ENCODE data around the gene NOSTRIN.
"Not testable (repeated sequence)": the region's sequence is repeated elsewhere in the genome, so short reads cannot be mapped to it uniquely, and the experiment has no call there.

The NOSTRIN gene

GRCh38 chr2:168790226-168790902 lies 12.1 kb upstream of the NOSTRIN start:
- no peak for DNase-seq (ENCODE audit: low read depth)

DNA sequence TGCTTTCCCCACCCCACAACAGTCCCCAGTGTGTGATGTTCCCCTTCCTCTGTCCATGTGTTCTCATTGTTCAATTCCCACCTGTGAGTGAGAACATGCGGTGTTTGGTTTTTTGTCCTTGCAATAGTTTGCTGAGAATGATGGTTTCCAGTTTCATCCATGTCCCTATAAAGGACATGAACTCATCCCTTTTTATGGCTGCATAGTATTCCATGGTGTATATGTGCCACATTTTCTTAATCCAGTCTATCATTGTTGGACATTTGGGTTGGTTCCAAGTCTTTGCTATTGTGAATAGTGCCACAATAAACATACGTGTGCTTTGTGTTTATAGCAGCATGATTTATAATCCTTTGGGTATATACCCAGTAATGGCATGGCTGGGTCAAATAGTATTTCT lies 11.3 kb upstream of the NOSTRIN start:
- not testable (repeated sequence) for DNase-seq (ENCODE audit: low read depth)

GRCh38 chr2:168793596-168793995 lies 8.8 kb upstream of the NOSTRIN start:
- no peak for DNase-seq (ENCODE audit: low read depth)

DNA sequence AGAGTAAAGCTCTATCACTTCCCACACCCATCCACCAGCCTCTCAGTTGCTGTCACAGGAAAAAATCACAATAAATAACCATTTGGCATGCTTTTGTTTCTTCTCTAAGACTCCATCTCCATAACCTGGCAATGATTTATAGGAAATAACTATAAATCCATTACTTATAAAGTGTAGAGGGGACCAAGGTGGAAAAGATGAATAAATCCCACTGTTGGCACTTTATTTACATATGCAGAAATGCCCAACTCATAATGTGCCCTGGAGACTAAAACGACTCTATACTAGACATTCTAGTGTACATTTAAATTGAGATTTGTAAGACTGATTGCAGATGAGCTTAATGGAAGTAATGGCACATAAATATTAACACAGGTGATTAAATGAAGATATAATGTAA lies 7.5 kb upstream of the NOSTRIN start:
- DNase-seq (ENCODE audit: low read depth), result no peak

GRCh38 chr2:168796090-168796577 lies 6.3 kb upstream of the NOSTRIN start:
- DNase-seq (ENCODE audit: low read depth), result no peak

GRCh38 chr2:168796583-168797285 lies 5.7 kb upstream of the NOSTRIN start:
- no peak for DNase-seq (ENCODE audit: low read depth)

DNA sequence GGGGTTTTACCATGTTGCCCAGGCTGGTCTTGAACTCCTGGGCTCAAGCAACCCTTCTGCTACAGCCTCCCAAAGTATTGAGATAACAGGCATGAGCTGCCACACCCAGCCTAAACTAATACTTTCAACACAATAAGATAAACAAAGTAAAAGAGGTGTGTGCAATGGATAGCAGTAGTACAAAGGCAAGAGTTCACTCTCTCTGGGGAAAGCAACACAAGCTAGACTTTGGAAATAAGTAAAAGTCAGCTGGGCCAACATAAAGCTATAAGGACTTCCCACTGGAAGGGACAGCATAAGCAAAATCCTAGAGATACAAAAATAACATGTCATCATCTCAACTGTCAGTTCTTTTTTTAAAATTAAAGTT lies 5.2 kb upstream of the NOSTRIN start:
- DNase-seq (ENCODE audit: low read depth), result no peak

DNA sequence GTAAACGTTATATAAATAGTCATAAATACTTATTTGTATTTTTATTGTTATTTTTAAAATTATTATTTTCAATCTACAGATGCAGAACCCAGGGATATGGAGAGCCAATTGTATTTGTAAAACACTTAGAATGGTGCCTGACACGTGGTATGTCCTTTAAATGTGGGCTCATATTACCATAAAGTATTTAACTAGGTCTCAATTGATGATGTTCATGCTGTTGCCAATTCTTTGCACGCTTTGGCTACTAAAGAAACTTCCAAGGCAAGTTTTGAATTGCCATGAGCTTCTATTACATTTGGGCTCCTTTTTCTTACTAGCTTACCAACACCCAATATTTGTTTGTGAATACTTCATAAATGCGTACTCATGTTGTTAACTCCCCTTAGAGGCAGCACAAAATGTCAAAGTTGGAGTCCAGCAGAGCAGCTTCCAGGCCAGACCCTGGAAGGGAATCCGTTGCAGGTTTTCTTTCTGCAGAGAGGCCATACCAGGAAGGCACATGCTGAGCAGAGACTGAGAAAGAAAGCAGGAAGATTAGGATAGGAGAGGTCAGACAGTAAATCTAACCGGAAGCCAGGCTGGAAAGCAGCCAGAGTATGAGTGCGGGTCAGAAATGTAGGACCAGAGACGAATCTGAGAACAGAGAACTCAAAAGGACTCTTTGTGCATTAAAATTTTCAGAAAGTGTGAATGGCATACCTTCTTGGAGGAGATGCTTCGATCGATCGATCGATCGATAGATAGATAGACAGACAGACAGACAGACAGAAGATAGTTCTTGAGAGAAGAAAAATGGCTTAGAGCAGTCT lies 4.2 kb upstream of the NOSTRIN start:
- DNase-seq (ENCODE audit: low read depth), result no peak

- no peak for DNase-seq (ENCODE audit: low read depth)
Measured at GRCh38 chr2:168798888-168799410, 3.5 kb upstream of the NOSTRIN start.

- no peak for DNase-seq (ENCODE audit: low read depth)
Measured at GRCh38 chr2:168801471-168801870, 966 bp upstream of the NOSTRIN start.

DNA sequence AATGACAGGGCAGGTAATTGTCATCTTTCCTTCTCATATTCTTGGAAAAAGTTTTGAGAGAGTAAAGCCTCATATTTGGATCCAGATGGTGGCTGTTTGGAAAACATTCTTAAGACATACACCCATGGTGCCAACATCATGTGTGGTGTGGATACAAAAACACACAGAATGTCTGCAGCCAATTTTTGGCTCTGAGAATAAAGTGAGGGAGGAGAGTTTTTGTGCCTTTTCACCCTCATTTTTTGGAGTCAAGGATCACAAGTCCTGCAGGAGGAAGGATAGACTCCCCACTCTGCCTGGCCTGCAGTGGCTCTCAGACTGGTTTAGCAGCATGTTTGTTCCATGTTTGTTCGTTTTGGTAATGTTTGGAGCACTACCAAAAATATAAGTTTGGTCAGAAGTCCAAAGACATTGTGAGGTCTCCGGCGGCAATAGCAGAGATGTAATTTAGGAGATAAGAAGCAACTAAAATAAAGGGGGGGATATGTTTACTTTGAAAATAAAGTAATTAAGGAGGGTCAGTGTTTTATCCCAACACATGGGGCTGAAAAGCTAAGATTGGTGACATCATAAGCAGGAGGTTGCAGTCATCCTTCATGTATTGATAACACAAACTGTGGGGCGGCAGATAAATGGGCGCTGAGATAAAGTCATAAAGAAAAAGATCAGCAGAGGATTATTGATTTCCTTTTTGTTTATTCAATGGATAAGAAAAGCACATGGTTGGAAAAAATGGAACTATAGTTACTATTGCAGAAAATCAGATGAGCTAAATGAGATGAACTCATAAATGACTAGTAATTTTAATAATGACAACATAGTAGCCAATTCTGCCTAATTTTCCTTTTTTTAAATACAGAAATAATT lies 655 bp downstream of the NOSTRIN start:
- DNase-seq (ENCODE audit: low read depth), result no peak

GRCh38 chr2:168804214-168804613 lies 1.8 kb downstream of the NOSTRIN start:
- no peak for DNase-seq (ENCODE audit: low read depth)

DNA sequence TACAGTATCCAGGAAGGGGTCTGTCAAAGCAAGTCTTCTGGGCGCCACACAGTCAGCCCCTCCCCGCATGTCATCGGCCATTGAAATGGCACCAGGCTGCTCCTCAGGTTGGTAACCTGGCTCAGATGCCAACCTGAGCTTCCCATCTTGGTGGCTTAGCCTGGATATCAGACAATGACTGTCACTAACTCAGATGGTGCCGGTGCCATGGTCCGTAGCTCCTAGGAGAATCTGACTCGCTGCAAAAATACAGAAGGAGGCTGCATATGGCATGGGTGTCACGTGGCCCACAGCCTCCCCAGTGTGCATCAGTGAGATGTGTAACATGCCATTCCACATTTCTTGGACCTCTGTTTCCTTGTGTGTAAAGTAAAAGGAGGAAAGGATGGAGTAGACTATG lies 3.2 kb downstream of the NOSTRIN start:
- no peak for DNase-seq (ENCODE audit: low read depth)

- no peak for DNase-seq (ENCODE audit: low read depth)
Measured at GRCh38 chr2:168809537-168809936, 7.1 kb downstream of the NOSTRIN start.

- no peak for DNase-seq (ENCODE audit: low read depth)
Measured at GRCh38 chr2:168810235-168810634, 7.8 kb downstream of the NOSTRIN start.

- DNase-seq (ENCODE audit: low read depth), result no peak
Measured at GRCh38 chr2:168811696-168812095, 9.3 kb downstream of the NOSTRIN start.

DNA sequence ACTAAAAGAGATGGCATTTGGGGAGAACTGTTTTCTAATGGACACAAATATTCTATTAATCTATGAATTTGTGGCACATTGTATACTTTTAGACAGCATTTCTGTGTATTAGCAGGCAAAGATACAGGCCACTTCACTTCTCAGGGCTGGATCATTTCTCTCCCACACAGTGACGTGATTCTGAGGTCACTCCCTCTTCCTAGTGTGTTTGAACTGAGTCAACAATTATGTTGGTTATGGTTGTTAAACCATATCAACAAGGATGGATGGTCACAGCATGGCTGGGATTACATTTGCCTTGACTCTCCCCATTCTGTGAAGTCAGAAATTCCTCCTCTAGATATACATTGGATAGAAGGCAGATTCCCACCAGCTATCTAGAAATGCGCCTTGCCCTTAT lies 11.6 kb downstream of the NOSTRIN start:
- no peak for DNase-seq (ENCODE audit: low read depth)

DNA sequence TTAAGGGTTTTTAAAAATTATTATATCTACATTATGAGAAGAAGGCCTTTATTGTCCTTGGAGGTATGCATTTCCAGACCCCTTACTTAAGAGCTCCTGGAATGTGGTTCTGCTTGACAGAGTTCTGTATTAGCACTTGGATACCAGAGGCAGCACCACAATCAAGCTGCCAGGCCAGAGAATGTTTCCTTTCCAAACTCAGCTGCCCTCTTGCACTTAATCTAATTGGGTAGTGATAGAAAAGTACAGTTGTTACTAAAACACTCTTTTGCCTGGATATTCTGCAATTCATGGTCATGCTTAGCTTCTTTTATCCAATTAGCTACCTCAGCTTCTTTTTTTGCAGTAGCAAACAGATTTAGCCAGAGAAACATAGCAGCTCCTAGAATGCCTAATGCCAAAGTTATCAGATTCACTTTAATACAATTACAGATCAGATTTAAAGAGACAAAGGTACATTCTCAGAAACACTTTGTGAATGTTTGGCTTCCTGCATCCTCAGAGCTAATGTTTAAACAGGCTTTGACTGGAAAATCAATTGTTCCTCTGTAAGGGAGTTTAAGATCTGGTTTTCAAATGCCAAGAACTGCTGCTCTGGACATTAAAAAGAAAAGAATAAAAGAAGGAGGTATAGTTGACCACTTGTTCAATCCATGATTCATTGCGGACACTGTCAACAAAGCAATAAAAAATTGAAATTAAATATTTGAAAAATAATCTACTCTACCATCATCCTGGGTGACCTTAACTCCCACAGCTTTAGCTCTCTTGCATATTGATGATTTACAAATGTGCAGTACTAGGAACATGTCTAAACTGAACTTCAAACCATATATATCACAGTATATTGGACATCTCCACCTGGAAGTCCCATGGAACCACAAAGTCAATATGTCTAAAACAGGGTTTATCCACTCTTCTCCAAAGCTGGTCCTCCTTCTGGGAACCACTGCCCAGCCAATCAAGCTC lies 12.8 kb downstream of the NOSTRIN start:
- DNase-seq (ENCODE audit: low read depth), result no peak

DNA sequence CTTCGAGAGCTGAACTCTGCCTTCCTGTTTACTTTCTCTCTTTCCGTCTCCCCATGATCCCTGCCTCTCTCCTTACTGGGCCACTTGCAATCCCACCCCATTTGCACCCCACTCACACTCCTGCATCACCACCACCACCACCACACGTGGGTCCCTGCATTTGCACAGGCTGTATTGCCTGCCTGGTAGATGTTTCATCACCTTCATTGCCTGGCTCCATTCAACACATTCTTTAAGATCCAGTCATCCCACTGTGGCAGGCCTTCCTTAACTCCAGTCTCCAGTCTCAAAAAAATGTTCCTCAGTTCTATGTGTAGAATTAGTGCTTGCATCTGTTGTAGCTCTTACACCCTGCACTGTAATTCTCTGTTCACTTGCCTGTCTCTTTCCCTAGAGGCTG lies 13.9 kb downstream of the NOSTRIN start:
- no peak for DNase-seq (ENCODE audit: low read depth)

- no peak for DNase-seq (ENCODE audit: low read depth)
Measured at GRCh38 chr2:168819050-168819715, 16.7 kb downstream of the NOSTRIN start.

Measured in stimulated activated CD8-positive, alpha-beta memory T cell treated with anti-CD3 and anti-CD28 coated beads, Interleukin-4, amount 100 ng/mL, for 24 hours (primary cell).